ENCODE results near the gene ARHGAP26.

ARHGAP26 gene

DNA sequence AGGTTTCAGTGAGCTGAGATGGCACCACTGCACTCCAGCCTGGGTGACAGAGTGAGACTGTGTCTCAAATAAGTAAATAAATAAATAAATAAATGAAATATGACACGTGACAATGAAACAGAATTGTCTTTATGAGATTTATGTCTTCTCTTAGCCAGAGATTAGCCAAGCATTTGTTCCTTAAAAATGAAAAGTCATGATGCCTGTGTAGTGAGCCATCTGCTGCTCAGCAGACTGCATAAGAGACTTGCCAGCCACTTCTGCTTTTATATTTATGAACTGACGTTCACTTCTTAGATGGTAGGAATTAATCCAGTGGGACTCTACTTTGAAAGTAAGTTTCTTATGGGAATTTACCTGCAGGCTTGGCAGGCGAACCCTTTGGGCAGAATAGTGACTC lies 405.9 kb downstream of the ARHGAP26 start:
- no peak for DNase-seq

GRCh38 chr5:143177263-143177983 lies 407.2 kb downstream of the ARHGAP26 start:
- DNase-seq = peak; percentile 81

DNA sequence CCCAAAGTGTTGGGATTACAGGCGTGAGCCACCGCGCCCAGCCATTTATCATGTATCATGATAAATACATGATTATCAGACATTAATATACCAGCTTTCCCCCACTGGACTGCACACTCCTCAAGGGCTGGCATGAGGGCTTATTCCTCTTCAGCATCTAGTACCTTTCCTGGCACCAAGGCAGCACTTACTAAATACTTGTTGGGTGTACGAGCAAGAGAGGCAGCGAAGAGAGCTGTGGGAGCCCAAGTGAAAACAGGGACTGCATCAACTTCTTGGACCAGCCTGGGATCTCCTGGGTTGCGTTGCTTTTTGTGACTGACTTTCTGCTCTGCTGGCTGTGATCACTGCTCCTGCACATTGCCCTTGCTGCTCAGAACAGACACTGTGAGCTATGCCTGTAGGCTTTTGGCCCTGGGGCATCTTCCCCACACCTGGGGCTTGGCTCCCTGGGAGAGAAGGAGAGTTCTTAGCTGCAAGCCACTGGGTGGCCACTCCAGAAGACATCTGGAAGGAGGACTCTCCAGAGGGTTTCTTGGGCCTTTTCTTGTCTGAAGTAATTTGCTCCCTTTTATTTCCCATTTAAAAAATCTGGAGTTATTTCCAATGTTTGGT lies 409.1 kb downstream of the ARHGAP26 start:
- DNase-seq = no peak

- no peak for DNase-seq
Observed at GRCh38 chr5:143180751-143181150, 410.6 kb downstream of the ARHGAP26 start.

DNA sequence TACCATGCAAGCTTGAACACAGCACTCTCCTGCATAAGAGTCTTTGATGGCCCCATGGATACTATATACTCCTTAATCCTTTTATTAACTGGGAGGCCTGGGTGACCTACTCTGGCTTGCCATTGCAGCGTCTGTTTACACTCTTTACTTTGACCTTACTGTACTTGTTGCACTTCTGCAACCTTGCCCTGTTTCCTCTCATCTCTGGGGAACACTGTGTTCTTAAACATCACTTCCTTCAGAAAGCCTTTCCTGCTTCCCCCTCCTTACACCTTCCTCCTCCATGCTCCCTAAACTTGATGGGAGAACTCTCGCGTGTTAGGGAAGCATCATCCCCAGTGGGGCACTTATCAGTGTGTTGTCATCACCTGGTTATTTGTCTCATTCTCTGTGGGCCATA lies 411.0 kb downstream of the ARHGAP26 start:
- no peak for DNase-seq

DNA sequence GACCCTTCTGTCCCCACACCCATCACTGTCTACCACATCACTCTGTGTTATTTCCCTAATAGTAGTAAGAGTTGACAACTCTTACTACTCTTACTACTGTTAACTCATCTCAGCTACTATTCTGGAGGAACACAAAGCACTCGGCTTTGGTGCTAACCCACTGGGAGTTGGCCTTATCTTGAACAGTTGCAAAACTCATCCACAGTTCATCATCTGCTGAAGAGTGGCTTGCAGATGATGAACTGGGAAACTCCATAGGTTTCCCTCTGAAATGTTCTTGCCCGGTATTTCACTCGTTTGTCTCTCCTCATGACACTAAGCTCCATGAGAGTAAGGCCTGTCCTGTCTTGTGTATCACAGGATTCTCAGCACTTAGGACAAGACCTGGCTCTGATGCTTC lies 411.9 kb downstream of the ARHGAP26 start:
- no peak for DNase-seq

DNA sequence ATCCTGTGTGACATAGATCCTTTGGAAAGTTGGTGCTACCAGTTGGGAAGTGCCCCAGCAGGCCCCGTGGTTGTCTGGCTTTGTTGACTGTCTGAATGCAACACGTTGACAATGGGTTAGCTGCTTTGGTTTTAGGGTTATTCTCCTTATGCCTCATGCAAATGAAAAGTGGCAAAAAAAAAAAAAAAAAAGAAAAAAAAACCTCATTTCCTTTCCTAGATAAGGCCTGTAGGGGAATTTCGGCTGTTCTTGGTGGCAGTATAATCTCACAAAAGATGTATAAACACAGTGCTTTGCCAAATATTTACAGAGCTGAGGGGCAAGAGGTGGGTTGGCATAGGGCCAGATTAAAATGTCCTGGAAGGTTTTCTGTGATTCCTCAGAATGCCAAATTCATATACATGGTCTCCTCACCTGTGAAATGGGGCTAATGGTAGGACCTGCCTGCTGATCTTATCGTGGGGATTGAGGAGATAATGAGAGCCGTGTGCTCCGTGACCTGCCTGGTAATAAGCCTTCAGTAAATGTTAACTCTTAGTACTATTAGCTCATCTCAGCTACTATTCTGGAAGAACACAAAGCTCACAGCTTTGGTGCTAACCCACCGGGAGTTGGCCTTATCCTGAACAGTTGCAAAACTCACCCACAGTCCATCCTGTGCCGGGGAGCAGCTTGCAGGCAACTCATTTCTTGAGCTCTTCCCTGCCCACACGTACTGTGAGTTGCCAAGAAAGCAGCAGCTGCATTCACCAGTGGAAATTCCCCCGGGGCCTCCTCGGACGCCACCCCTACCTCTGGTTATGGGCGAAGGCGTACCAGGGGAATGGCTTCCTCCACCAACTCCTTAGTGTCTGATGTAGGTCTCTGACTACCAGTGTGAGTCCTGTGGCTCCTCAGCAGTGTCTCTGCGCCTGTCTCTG lies 413.0 kb downstream of the ARHGAP26 start:
- DNase-seq = no peak

GRCh38 chr5:143183989-143184388 lies 413.8 kb downstream of the ARHGAP26 start:
- DNase-seq = no peak

DNA sequence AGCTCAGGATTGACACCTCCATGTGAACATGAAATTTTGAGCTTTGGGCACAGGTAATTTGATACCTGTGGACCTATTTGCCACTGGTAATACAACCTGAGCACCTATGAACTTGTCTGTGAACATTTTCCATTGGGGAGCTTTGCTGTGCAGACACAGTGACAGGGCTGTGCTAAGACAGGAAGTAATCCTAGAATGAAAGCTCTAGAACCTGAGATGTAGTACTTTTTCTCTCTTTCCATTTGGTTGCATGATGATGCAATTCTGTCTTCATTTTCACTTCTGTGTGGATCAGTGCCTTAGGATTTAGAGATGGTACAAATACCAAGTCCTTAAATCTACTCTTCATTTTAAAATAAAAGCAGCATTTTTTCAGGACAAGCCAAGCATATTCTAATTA lies 416.4 kb downstream of the ARHGAP26 start:
- no peak for DNase-seq

GRCh38 chr5:143187495-143187894 lies 417.3 kb downstream of the ARHGAP26 start:
- DNase-seq = no peak

- DNase-seq = no peak
Observed at GRCh38 chr5:143188083-143188482, 417.9 kb downstream of the ARHGAP26 start.

GRCh38 chr5:143188692-143189091 lies 418.5 kb downstream of the ARHGAP26 start:
- DNase-seq = no peak

GRCh38 chr5:143190260-143190810 lies 420.2 kb downstream of the ARHGAP26 start:
- DNase-seq = no peak

GRCh38 chr5:143191720-143192119 lies 421.5 kb downstream of the ARHGAP26 start:
- no peak for DNase-seq

DNA sequence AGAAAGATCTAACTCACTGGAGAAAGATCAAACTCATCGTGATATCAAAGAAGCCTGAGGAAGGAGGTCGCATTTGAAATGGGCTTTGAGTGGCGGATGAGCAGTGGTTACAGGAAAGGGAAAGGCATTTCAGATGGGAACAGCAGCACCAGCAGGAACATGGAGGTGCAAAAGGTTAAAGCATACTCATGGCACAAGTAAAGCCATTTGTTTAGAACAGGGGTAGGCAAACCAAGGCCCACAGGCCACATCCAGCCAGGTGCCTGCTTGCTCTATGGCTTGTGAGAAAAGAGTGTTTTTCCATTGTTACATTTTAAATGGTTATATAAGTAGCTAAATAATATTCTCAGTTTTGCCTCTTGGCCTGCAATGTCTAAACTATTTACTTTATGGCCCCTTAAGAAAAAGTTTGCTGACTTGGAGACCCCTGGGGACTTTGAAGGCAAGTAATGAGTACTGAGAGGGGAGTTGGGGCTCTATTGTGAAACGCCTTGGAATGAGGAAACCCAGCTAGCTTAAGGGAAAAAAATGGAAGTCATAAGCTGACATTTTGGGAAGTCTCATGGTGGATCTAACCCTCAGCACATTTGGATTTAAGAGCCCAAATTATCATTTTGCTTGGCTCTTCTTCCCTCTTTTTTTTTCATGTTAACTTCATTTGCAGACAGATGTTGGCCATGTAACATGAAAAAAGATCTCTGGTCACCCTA lies 422.2 kb downstream of the ARHGAP26 start:
- DNase-seq = no peak

DNA sequence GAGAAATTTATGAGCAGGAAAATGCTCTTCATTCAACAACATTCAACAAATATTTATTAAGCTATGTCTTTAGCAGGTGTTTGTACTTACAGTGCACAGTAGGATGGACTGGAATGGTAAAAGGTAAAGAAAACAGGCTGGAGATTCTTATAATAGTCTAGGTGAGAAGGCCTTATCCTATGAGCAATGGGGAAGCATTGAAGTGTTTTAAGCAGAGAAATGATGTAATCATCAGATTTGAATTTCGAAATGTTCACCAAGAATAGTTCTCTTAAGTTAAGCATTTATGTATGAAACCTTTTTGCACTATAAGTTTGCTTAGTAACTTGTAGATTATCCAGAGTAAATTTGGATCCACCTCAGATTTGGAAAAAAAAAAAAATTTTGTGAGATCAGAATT lies 424.0 kb downstream of the ARHGAP26 start:
- DNase-seq = no peak

DNA sequence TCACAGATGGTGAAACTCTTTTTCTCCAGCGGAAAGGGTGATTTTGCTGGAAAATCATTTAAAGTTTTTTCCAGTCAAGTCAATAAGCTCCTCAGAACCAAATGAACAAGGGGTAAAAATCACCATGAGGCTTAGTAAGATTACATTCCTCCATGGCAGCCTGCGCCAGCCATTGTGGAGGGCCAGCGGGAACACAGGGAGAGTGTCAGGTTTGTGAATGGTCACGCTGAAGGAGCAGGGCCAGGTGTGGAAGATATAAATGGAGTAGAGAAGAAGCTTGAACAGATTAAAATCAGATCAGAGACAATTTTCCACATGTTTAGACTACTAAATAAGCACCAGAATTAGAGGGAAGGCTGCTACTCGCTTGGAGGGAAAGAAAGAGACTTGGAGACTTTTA lies 424.5 kb downstream of the ARHGAP26 start:
- no peak for DNase-seq

DNA sequence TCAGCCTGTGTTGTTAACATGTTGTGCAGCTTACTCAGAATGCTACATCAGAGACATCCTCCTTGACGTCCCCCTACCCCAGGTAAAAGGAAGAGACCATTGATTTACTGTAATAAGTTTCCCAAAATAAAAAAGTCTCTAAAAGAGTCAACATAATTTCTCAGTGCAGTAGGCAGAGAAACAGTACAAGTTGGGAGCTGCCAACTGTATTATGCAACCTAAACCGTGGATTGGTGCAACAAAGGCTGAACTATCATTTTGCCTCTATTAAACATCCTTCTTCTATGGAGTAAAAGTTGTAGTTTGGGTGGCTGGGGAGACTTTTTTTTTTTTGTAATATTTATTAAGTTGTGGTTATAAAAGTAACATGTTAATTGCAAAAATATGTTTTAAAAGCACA lies 425.3 kb downstream of the ARHGAP26 start:
- no peak for DNase-seq

DNA sequence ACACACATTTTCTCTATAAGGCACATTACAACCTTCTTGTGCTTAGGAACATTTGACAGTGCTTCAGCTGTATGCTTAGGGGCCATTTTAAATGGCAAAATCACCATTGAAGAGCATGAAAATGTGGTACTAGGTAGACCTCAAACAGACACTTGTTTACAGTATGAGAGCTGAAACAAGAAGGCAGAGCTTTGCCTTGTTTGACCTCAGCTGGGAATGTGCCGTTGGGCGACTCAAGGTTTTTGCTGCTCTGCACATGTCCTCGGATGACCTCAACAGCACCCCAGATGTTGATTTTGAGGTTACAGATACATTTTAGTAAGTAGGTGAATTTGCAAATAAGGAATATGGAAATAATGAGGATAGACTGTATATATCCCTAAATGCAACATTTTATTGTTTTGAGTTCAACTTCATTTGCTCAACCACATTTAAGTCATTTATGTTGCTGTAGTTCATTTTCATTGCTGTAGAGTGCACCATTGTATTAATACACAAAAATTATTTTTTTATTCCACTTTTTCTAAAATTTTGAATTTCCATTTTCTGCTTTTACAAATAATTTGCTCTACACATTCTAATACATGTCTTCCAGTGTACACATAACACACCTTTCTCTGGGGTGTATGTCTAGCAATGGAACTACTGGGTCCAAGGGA lies 426.6 kb downstream of the ARHGAP26 start:
- DNase-seq = no peak

DNA sequence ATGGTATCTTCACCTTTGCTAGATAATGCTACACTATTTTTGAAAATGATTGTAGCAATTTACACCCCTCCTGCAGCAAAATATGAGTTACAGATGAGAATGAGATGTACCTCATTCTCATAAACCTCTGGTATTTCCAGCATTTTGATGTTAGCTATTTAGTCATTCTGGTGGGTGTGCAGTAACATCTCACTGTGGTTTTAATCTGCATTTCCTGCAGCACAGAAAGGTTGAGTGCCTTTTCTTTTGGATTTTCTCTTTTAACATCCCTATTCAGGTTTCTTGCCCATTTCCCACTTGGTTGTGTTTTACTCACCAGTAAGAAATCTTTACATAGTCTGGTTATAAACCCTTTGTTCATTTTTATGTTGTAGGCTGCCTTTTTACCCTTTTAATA lies 427.1 kb downstream of the ARHGAP26 start:
- no peak for DNase-seq

- DNase-seq = no peak
Observed at GRCh38 chr5:143198332-143198731, 428.2 kb downstream of the ARHGAP26 start.

DNA sequence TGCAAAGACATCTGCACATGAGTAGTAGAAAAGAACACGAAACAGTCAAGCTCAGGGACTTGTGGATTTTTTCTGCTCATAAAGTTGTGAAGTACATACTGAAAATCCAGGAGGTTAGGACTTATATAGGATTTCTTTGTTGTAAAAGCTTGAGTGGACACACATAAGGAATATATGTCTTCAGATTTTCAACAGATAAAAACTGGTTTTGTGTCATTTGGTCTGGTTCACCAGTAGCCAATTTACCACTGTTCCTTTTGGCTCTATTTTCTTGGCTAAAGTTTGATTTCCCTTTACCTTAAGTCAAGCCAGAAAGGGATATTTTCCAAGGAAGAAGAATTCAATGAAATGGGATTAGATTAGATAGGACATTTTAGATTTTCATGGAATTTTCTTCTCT lies 429.0 kb downstream of the ARHGAP26 start:
- DNase-seq = no peak
